Ramos (cell line): ENCODE measurements around the gene SPTLC2.
"Not testable (repeated sequence)": the region's sequence is repeated elsewhere in the genome, so short reads cannot be mapped to it uniquely, and the experiment has no call there.

Source experiments
- in situ Hi-C: fragments of 300-500 bp; cut with MboI; formaldehyde crosslinking; loops from one replicate; pipeline ENCODE4 v1.14.3; 2022; ENCODE audit warnings: low sequenced_read_pairs; ENCODE audit not compliant: unreplicated experiment

SPTLC2 gene

DNA sequence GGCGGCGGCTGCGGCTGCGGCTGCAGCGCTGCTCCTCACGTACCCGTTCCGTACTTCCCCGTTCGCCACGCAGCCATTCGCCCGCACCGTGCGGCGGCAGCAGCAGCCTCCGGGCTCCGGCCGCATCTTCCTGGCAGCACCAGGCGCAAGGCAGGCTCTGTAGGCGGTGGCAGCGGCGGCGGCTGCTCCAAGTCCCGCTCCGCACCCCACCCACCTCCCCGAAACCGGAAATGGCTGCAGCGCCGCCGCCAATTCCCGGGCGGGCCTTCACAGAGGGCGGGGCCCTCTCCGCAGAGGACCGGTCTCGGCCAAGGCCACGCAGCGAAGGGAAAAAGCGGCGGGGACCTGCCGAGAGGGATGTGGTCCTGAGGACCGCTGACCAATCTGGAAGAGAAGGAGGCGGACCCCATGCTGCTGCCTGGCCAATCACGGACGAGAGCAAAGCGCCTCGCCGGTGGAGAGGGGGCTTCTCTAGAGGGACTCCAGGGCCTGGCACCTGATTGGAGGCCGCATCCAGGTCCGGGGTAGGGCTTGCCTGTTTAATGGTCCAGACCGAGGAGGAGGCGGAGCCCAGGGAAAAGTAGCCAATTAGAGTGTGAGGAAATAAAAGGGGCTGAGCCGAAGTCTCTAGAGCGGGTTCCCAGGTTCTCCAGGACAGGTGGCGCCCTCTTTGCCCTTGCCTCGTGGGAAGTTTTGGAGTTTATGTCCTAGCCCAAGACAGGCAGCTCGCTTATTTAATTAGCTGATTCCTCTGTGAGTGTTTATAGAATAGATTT lies at the start of gene SPTLC2:
Gene SPTLC2, minus strand, starts transcription at position 184 of the 776 bp plus-strand sequence. Its CDS starts 58 bp downstream, at position 126.
- in situ Hi-C loops, result no loop called here

DNA sequence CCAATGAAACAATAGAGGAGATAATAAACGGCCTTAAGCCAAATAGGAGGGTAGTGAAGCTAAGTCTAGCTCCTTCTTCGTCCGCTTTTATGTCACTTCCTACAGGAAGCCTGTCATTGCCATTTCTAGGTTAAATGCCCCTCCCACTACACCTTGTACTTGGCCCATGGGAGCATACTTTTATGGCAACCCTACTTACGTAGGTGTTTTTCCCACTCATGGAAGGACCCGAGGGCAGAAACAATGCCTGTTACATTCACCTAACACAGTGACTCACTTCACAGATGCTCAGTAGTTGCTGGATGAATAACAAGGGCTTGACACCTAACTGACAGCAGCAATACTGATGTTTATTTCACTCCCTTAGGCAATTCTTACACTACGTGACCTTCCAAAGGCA lies 46.9 kb upstream of the SPTLC2 start:
- in situ Hi-C loops, result loop anchor here (25.0 kb wide), 1 partner anchor 924 kb away; no protein-coding TSS in a partner anchor

DNA sequence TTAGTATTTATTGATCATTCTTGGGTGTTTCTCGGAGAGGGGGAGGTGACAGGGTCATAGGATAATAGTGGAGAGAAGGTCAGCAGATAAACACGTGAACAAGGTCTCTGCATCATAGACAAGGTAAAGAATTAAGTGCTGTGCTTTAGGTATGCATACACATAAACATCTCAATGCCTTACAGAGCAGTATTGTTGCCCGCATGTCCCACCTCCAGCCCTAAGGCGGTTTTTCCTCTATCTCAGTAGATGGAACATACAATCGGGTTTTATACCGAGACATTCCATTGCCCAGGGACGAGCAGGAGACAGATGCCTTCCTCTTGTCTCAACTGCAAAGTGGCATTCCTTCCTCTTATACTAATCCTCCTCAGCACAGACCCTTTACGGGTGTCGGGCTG lies 45.1 kb upstream of the SPTLC2 start:
- in situ Hi-C loops, result loop anchor here (25.0 kb wide), 1 partner anchor 926 kb away; no protein-coding TSS in a partner anchor

- in situ Hi-C loops, result loop anchor here (25.0 kb wide), 1 partner anchor 927 kb away; no protein-coding TSS in a partner anchor
Measured at GRCh38 chr14:77660754-77661153, 44.3 kb upstream of the SPTLC2 start.

- in situ Hi-C loops, result loop anchor here (25.0 kb wide), 1 partner anchor 927 kb away; no protein-coding TSS in a partner anchor
Measured at GRCh38 chr14:77659831-77660230, 43.4 kb upstream of the SPTLC2 start.

- in situ Hi-C loops, result loop anchor here (25.0 kb wide), 1 partner anchor 930 kb away; no protein-coding TSS in a partner anchor
Measured at GRCh38 chr14:77657280-77657679, 40.8 kb upstream of the SPTLC2 start.

- in situ Hi-C loops, result loop anchor here (25.0 kb wide), 1 partner anchor 933 kb away; no protein-coding TSS in a partner anchor
Measured at GRCh38 chr14:77654001-77654441, 37.6 kb upstream of the SPTLC2 start.

DNA sequence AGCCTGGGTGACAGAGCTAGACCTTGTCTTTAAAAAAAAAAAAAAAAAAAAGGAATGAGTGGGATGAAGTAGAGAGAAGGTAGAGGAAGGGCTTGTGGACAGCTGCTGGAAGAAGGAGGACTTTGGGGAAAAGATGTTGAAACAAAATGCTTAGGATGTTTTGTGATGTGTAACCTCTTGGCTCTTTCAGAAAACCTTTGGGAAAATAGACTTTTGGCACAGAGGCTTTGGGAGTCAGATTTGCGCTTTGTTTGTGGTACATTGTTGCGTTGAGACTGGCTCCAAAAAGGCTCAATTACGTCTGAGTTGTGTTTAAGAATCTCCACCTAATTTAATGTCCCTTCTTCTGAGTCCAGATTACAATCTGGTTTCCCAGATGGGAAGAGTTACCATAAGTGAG lies 32.9 kb upstream of the SPTLC2 start:
- in situ Hi-C loops, result no loop called here

DNA sequence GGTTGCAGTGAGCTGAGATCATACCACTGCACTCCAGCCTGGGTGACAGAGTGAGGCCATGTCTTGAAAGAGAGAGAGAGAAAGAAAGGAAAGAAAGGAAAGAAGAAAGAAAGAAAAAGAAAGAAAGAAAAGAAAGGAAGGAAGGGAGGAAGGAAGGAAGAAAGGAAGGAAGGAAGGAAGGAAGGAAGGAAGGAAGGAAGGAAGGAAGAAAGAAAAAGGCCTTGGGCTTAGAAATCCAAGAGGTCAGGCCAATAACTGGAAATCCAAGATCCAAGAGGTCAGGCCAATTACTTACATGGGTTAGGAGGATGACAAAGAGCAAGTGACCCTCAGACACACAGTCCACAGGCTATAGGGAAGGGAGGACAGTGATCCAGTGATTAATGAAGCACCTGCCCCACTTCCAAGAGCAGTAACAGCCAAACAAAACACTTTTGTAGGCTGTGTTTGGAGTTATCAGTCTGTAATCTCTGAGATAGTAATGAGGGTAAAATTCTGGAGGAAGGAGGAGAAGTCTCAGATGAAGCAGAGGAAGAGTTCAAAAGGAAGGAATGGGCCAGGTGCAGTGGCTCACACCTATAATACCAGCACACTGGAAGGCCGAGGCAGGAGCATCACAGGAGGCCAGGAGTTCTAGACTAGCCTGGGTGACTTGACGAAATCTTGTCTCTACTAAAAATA lies 32.2 kb upstream of the SPTLC2 start:
- in situ Hi-C loops, result no loop called here

DNA sequence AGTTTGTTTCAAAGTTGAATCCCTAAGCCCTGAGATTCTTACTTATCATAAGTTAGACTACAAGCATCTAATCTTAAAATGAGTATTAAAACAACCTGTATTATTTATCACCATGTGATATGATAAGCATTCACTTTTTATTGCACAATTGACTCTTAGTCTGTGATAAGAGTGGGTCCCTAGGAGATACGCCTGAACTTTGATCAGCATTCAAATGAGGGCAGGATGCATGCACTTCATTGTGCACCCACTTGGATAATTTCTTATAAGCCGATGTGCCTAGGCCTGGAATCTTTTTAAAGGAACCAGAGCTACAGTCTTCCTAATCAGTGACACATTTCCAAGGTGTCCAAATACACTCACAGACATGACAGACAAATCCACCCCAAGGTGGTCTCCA lies 31.4 kb upstream of the SPTLC2 start:
- in situ Hi-C loops, result no loop called here

DNA sequence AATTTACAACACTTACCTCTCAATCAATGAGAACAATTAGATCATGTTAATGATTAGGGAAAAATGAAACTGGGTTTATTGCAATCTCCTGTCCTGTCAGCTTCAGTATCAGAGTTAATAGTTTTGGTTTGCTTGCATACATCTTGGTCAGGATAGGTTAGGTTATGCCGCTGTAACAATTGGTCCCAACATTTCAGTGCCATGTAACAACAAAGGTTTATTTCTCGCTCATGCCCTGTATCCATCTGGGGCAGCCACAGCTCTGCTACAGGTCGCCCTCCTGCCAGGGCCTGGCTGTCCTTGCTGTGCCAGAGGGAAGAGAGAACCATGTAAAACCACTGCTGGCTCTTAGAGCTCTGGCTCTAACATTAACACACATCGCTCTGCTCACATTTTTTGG lies 30.5 kb upstream of the SPTLC2 start:
- in situ Hi-C loops, result no loop called here

GRCh38 chr14:77645520-77646230 lies 29.2 kb upstream of the SPTLC2 start:
- in situ Hi-C loops, result no loop called here

DNA sequence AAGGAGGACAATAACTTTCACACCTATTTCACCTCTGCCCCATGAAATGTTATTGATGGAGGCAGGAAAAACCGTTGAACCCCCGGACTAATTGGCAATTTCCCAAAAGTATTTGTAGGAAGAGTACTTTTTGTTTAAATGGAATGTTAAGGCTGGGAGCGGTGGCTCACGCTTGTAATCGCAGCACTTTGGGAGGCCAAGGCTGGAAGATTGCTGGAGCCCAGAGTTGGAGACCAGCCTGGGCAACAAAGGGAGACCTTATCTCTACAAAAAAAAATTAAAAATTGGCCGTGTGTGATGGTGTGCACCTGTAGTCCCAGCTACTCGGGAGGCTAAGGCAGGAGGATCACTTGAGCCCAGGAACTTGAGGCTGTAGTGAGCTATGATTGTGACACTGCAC lies 26.0 kb upstream of the SPTLC2 start:
- in situ Hi-C loops, result no loop called here

DNA sequence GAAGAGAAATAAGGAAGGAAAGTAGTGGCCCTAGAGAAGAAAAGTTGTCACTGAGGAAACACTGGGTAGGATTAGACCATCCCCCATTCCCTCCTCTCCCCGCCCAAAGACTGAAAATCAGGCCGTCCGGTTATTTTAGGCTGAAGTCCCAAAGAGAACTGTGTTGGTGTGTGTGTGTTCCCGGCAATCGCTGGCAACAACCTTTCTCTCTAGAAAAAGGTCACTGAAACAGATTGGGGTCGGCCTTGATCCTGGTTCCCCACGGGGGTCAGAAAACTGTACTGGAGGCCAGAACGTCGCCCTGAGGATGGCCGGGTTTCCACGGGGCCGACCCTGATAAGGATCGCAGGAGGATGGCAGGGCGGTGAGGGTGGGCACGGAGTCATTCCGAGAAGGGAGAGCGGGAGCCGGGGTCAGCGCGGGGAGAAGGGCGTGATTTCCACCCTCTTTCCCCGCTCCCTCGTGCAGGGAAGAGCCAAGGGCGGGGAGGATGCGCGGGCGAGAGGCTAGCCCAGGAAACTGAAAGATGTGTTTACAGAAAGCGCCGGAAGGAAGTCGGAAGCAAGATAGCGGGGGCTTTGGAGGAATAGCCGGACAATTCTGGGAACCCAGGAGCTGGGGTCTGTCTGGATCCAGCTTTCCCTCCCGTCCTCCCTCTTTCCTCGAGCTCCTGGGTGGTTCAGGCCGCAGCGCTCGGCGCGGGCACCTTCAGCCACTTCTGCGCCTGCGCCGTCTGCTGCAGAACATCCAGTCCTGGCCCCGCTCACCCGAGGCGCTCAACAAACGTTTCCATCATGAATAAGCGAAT lies 25.3 kb upstream of the SPTLC2 start:
- in situ Hi-C loops, result no loop called here

DNA sequence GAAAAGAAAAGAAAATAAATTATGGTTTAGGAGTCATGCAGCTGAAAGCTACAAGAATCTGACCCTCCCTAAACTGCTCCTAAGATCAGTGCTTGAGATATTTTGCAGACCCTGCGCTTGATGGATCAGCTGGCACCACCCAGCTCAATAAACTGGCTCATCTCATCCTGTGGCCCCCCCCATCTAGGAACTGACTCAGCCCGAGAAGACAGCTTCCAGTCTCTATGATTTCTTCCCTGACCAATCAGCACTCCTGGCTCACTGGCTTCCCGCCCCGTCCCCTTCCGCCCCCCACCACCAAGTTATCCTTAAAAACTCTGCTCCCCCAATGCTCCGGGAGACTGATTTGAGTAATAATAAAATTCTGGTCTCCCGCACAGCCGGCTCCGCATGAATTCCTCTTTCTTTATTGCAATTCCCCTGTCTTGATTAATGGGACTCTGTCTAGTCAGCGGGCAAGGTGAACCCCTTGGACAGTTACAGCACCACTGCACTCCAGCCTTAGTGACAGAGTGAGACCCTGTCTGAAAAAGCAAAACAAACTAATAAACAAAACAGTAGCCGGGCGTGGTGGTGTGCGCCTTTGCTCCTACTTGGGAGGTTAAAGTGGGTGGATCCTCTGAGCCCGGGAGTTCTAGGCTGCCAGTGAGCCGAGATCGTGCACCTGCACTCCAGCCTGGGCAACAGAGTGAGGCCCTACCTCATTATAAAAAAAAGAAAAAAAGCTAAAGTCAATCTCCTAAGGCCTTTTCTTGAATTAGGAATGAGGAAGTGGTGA lies 24.5 kb upstream of the SPTLC2 start:
- in situ Hi-C loops, result no loop called here

DNA sequence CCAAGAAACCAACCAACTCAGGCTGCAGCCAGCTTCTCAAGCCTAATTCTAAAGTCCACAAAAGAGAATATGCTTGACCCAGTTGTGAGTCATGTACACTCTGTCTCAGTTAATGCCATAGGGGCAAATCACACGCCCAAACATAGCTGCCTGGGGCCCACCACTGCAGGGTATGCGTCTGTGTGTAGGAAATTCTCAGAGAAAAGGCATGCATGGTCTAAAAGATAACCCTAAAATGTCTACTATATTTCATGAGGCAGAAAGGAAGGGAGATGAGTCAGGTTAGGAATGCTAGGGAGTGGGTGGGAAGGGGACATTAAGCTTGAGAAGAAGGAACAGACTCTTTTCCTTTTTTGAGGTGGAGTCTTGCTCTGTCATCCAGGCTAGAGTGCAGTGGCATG lies 22.3 kb upstream of the SPTLC2 start:
- in situ Hi-C loops, result no loop called here

GRCh38 chr14:77635869-77636268 lies 19.4 kb upstream of the SPTLC2 start:
- in situ Hi-C loops, result not testable (repeated sequence)

DNA sequence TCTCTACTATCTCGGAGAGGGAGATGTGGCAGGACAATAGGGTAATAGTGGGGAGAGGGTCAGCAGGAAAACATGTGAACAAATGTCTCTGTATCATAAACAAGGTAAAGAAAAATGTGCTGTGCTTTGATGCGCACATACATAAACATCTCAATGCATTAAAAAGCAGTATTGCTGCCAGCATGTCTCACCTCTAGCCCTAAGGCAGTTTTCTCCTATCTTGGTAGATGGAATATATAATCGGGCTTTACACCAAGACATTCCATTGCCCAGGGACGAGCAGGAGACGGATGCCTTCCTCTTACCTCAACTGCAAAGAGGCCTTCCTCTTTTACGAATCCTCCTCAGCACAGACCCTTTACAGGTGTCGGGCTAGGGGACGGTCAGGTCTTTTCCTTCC lies 19.0 kb upstream of the SPTLC2 start:
- in situ Hi-C loops, result not testable (repeated sequence)

DNA sequence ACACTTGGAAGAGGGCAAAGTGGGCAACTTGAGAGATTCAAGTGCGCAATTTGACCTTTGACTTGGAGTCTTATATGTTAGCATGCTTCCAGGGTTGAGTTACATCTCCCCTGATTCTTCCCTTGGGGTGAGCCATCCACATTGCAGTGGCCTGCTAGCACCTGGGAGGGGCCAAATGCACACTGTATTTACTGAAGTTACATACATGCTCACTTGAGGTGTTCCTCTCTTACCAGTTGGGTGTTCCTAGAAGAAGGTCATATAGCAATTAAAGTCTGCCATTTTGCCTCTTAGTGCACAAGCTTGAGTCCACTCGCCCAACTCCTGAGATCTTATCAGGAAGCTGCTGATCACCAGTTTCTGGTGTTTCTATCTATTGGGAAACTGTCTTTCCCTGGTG lies 13.7 kb upstream of the SPTLC2 start:
- in situ Hi-C loops, result no loop called here
